C4-2B (cell line): ENCODE results near the gene SLC31A2.

Source experiments
- CTCF ChIP-seq: fragments of 450-650 bp; conservative IDR thresholded peaks from 2 replicates; pipeline ENCODE4 v1.5.1; 2017; ENCODE audit warnings: mild to moderate bottlenecking
- ZFX ChIP-seq: fragments of 450-650 bp; IDR thresholded peaks from 2 replicates; pipeline ENCODE4 v1.6.1; 2017

- TF ChIP-seq CTCF = no peak
- TF ChIP-seq ZFX = no peak
These were observed 12.2 kb downstream of the SLC31A2 start for GRCh38 chr9:113163001-113163400.
